HG02938 (cell line): ENCODE results near the gene KRT82.
"Not testable (repeated sequence)": the region's sequence is repeated elsewhere in the genome, so short reads cannot be mapped to it uniquely, and the experiment has no call there.

ENCODE experiments used
- ATAC-seq: cut with Tn5 transposase; IDR thresholded peaks from one replicate; pipeline ENCODE4 v1.9.1; 2021; ENCODE audit warnings: mild to moderate bottlenecking, moderate library complexity; ENCODE audit not compliant: unreplicated experiment

Gene KRT82

DNA sequence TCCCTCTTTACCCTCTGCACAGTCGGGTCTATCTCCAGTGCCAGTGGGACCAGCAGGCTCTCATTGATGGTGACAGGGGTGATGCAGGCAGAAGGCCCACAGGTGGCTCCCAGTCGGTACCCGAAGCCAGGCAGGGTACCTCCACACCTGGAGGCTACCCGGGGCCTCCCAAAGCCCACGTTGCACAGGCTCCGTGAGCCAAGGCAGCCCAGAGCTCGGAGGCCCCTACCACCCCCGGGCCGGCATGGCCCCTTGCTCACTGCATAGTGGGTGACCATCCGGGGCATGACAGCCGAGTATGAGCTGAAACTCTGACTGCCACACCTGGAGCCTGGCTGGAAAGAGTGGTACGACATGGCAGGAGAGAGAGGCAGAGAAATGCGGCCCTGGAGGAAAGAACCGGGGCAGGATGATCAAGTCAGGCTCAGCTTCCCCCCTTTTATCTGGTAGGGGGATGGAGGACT is at the start of gene KRT82:
Gene KRT82 (minus strand): TSS at position 414 of the 464 bp plus-strand sequence. CDS start 58 bp downstream, at position 356.
- no peak for ATAC-seq

DNA sequence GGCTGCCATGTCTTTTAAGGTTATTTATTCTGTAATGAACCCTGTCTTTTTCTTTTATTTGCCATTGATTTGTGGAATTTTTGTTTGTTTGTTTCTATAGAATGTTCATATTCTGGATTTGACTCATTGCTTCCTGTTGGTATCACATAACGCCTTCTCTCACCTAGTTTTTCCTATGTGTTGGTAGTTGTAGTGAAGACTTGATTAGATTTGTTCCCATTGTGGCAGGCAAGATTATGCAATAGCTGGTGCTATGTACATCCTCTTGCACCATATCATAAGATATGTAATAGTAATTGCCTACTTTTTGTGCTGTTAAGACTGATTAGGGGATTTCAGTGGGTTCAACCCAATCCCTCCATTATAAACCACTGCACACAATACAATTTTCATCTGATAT is 49.7 kb upstream of the KRT82 start:
- ATAC-seq = no peak

DNA sequence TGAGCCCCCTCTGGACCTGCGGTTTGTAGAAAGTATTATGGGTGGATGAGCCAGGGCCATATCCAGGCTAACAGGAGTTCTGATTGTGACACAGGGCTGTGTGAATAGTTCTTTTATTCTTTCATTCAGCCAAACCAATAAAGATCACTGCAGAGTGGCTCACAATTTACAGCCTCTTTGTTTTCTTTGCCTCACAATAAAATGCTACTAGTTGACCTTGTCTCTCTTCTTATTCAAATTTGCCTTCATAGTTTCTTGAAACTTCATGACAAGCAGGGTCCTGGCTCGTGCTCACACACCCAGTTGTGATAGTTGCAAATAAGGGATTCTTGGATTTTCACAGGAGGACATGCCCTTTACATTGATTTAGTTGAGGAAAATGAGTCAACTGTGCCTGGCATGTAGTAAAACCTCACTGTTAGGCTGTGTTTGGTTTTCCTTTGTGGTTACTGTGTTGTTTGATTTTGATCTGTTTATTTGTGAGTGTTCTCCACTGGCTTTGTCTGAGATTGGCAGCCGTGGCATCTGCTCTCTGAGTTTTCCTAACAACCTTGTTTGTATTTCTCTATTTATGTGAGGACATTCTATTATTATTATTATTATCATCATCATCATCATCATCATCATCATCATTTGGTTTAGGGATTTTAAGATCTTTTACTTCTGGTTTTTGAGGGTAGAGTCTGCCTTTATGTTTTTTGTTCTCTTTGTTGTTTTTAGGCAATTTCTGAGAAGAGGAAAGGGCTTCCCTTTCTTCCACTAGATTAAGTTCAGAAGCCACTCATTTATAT is 48.5 kb upstream of the KRT82 start:
- ATAC-seq = no peak

DNA sequence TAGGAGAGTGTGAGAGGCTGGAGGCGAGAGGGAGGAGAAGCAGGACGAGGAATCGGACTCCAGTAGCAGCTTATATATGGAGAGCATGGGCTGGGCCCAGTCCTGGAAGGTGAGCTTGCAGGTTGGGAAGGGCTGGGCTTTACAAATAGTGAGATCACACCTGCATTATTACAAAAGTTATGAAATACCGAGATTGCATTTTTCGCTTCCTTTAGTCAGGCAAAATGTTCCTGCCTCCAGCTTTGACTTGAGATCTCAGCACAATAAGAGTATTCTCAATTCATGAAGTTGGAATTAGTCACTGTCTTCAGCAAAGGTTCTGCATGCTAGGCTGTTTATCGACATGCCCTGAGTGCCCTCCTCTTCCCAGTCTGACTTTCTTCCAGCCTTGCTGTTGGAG is 46.0 kb upstream of the KRT82 start, which contains the start of gene KRT6B:
Gene KRT6B (minus strand): TSS at position 46 of the 400 bp plus-strand sequence. CDS start 68 bp downstream, outside the sequence.
- ATAC-seq = no peak

DNA sequence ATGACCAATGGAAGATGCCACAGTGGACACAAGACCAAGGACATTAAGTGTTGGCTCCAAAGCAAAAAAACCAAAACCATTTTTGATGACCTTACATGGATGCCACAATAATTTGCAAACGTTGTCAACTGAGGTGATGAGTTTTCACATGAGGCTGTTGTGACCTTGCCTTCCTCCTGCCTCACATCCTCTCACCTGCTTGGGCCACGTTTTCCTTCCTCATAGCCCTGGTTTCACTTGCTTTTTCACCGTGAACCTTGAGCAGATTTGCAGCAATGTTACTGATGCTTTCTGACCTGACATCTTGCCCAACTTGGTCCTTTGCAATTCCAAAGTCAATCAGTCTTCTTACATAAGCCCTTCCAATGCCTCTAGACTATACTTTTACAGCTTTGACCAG is 42.1 kb upstream of the KRT82 start:
- ATAC-seq = no peak

DNA sequence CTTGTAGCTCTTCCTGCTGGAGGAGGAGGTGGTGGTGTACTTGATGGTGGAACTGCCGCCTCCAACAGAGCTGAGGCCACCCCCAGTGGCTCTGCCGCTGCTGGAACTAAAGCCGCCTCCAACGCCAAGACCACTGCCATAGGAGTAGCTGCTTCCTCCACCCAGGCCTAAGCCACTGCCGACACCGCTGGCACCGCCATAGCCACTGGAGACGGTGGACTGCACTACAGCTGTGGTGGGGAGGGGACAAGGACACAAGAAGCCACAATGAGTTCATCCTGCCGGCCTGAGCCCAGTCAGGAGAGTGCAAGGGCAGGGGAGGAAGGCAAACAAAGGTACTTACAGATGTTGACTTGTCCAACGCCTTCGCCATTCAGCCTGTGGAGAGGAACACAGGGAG is 41.1 kb upstream of the KRT82 start:
- not testable (repeated sequence) for ATAC-seq

DNA sequence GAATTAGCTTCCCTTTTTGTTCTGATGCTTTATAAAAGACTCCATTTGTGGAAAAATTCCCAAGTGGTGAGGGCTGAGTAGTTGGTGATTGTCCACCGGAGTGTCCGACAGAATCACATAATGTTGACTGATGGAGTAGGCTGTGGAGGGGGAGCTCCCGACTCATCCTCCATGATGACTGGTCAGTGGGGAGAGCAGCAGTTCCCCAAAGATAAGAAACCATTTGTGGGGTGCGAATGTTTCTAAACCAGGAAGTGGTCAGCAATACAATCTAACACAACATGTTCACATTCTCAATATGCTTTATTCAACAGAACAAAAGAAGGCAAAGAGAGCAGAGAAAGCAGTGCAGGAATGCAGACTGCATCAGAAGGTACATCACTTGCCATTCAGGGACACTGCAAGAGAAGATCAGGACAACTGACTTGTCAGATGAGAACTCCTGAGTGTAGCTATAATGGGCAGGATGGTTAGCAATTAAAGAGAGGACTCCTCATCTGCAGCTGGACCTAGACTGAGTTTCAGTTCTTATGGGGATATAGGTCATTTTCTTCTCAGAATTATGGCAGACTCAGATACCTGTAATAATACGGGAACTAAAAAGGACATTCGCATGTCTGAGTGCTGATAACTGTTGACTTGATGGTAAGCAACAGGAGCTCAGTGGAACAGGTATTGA is 40.4 kb upstream of the KRT82 start:
- no peak for ATAC-seq

DNA sequence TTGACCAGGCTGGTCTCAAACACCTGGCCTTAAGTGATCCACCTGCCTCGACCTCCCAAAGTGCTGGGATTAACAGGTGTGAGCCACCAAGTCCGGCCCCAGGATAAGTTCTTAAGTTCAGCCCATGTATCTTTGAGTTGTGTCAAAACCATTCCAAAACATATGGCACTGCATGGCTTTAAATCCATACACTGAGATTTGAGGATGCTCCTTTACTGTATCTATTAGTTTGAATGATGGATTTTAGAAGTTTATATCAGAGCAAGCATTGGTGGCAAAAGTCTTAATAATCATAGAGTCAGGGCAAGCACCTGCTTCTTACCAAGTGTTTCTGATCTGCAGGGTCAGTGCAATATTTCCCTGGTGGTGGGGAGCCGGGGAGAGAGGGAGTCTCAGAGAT is 39.7 kb upstream of the KRT82 start:
- ATAC-seq = no peak

DNA sequence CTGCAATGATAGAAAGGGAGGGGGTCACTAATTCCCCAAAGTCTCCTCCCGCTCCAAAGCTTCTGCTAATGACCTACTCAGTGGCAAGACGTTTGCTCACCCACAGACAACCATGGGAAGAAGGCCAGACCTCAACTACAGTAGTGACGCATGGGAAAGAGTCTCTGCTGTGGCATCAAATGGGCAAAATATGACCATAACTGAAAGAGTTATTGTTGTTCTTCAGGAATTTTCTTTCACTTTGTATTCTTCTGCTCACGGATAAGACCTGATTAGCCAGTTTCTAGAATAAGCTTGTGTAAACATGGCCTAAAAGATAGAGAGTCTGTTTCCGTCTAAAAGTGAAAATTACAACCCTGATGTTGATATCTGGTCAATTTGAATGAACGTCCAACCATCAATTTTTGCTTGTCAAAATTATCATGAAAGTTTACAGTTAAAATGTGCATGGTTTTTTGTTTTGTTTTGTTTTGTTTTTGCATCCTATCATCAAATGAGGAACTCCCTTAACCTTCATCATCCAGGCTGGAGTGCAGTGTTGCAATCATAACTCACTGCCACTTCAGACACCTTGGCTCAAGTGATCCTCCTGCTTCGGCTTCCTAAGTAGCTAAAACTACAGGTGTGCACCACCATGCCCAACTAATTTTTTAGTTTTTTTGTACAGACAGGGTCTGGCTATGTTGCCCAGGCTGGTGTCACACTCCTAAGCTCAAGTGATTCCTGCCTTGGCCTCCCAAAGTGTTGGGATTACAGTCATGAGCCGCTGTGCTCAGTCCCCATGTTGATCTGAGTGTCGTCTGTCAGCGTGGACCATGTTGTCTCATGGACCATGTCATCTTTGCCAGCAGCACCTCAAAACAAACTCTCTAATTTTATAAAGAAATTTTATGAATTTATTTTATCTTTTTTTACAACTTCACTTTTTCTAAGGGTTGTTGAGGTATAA is 38.8 kb upstream of the KRT82 start:
- no peak for ATAC-seq

DNA sequence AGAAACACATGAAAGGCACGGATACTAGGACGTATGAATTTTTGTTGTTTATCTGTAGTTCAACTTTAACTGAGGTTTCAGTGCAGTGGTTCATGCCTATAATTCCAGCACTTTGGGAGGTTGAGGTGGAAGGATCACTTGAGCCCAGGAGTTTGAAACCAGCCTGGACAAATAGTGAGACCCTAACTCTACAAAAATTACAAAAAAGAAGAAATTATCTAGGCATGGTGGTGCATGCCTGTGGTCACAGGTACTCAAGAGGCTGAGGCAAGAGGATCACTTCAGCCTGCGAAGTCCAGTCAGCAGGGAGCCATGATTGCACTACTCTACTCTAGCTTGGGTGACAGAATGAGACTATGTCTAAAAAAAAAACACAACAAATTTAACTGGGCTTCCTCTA is 37.8 kb upstream of the KRT82 start:
- no peak for ATAC-seq

DNA sequence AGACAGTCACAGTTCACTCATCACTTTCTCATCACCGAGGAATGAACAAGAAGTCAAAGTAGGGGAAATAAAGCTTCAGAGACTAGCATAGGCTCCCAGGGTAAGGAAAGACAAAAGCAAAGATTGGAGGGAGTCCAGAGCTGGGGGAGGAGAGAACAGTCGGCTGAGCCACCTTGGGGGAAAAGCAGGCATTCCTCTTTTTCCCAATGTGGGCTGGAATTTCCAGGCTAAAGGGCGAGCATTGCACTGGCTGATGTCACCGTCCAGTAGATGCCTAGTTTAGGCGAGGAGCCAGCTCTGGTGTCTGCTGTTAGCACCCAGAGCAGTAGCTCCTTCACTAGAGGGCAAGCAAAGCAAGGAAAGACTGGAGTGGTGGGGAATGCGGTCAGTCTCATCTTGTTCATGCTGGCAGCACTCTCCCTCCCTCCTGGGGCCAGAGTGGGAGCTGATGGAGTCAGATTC is 36.5 kb upstream of the KRT82 start:
- ATAC-seq = no peak

DNA sequence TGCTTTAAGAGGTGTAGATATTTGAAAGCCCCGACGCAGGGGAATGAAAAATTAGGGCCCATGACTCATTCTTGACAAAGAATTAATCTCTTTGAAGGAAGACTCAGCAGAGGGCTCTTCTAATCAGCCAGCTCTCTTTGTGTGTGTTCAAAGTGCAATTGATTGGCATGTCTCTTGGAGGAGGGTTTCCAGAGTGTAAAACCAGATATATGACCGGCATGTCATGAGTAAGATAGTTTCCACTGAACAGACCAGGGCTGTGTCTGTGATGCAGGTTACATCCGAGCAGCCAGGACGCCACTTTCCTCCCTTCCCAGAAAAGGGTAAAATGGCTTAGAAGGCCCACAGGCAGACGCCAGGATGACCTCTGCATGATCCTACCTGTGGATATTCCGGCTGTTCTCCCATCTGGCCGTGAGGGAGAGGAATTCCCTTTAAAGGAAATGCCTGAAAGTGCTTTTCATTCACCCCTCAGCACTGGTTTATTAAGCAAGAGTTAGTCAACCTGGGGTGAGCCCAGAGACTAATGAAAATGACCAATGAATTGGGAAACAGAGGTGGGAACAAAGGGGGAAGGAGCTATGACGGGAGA is 35.3 kb upstream of the KRT82 start:
- ATAC-seq = no peak

DNA sequence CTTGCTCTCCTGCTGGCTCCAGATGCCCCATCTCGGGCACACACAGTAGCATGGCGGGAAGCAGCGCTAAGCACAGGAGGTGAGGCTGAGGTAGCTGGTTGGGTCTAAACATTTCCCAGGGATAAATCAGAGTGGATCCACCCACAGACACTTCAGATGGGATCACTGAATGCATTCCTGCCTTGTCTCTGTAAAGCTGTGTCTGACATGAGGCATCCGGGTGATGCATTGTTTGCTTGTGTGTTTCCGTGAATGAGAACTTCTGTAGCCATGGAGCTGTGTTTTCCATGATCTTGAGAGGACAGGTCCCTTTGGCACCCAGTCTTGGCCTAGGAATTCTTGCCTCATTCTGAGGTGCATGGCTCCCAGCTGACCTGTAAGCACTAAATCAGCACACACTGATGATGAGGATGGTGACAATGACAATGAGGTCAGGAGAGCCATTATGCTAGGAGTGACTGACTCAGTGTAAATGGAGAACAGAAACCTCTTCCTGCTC is 34.7 kb upstream of the KRT82 start:
- no peak for ATAC-seq

DNA sequence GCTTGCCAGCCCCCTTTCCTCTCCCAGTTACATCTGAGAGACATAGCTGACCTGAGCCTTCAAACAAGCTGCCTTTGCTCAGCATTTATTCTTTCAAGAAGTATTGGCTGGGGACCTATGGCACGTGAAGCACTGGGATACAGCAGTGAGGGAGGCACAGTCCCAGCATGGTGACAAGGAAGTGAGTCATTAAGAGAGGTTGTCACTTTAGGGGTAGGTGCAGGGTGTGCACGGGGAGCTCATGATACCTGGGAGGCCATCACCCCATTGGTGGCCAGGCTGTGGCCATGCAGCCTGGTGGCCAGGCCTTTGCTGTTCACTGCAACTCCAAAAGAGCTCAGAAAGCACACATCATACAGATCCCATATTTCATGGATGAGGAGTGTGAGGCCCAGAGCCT is 33.7 kb upstream of the KRT82 start:
- no peak for ATAC-seq

DNA sequence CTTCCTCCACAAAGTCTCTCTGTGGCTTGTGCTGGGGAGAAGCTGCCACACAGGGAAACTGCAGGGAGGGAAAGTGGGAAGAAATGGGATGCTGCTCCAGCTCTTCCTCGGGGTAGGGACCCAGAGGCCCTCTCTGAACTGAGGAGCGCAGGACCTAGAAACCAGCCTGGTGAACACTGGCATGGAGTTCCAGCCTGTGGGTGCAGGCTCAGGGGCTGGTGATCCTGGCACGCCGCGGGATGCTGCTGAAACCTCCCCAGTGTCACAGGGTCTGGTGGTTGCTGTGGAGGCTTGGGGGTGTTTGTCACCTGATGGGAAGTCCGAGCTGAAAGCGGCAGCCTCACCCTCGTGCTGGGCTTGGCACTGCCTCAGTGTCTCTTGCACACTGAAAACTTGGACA is 33.3 kb upstream of the KRT82 start:
- ATAC-seq = no peak

DNA sequence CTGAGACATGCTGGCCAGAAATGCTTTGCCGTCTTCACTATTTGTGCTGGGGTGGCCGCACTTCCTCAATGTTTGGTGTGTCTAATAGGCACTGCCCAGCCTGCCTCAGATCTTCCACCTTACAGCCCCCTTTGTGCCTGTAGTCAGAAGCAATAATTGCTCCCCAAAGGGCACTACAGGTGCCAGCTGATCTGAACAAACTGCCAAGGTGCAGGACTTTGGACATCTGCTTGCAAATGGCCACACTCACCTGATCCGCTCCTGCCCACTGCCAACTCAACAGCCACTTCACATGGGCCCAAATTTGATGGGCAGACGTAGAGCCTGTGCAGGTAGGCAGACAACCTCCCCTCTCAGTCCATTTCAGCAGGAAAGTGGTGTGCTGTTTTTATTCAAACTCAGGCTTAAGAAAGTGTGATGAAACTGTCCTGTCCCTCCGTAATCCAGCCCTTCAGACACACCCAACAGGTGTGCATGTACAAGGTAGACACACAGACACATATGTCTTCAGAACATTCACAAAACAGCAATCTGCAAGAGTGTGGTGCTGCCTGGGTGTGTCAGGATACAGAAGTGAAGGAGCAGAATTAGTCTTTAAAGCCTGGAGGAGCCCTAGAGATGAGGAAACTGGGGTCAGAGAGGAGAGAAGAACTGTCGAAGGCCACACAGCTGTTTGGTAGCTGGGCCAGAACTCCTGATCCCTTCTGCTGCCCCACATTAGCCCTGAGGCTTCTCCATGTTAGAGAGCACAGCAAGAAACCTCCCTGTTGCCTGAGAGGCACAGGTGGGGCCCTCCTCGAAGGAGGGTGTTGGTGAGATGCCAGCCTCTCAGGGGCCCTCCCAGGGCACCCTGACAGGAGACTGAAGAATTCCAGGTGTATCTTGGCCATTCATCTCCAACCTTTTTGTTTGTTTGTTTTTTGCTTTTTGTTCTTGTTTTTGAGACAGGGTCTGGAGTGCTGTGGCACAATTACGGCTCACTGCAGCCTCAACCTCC is 32.5 kb upstream of the KRT82 start:
- ATAC-seq = no peak

DNA sequence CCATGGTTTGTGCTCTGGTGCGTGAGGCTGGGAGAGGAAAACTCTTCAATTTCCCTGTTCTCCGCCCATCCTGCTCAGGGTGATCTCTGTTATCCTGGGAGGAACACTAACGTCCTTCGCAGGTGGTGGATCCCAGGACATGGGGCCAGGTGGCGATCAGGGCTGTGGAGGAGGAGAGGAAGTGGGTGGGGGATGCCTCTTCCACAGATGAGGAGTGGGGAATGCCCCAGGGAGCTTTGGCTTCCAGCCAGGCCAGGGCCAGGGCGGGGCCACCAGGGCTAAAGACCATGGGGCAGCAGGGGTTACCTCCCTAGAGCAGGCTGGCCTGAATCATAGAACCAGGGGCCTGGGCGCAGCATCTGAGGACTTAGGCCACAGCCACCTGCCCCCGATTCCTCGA is 31.4 kb upstream of the KRT82 start:
- ATAC-seq = no peak

DNA sequence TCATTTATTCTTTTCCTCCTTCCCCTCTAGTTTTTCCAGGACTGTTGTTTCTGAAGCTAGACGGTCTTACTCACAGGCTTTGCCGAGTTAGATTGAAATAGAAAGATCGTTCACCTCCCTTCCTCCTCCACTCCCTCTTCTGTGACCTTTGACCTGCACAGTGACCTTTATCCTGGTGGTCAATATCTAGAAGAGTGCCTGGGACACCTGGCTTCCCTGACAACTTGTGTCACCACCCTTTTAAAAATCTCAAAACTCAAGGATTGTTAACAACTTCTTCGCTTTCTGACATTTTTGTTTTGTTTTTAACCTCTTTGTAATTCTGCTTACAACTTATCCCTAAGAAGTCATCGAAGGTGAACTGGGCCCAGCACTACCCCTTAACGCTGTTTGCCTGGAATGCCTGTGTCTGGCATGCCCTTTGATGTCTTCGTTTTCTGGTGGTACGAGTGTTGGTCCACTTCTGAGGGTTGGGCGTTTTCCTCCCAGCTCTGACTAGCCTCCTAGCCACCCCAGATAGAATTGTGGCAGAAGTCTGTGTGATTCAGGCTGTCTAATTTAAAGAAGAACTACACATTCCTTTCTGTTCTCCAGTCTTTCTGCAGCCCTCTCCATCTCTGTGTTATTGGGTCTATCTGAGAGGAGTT is 30.8 kb upstream of the KRT82 start:
- no peak for ATAC-seq
